Measurements from ENCODE around the gene SRSF2.
"Not testable (repeated sequence)": the region's sequence is repeated elsewhere in the genome, so short reads cannot be mapped to it uniquely, and the experiment has no call there.

SRSF2 gene

GRCh38 chr17:76720941-76721340 lies 16.2 kb downstream of the SRSF2 start:
- no peak for DNase-seq (ENCODE audit: low spot score)

- no peak for DNase-seq (ENCODE audit: low spot score)
Observed at GRCh38 chr17:76720211-76720610, 16.9 kb downstream of the SRSF2 start.

GRCh38 chr17:76718516-76718915 lies 18.6 kb downstream of the SRSF2 start:
- no peak for DNase-seq (ENCODE audit: low spot score)

- no peak for DNase-seq (ENCODE audit: low spot score)
Observed at GRCh38 chr17:76716839-76717215, 20.3 kb downstream of the SRSF2 start.

- DNase-seq (ENCODE audit: low spot score), result no peak
Observed at GRCh38 chr17:76716146-76716838, 20.8 kb downstream of the SRSF2 start.

- DNase-seq (ENCODE audit: low spot score), result no peak
Observed at GRCh38 chr17:76715496-76715830, 21.7 kb downstream of the SRSF2 start.

GRCh38 chr17:76714822-76715495 lies 22.2 kb downstream of the SRSF2 start:
- DNase-seq (ENCODE audit: low spot score), result no peak

- no peak for DNase-seq (ENCODE audit: low spot score)
Observed at GRCh38 chr17:76714336-76714735, 22.8 kb downstream of the SRSF2 start.

GRCh38 chr17:76713765-76714164 lies 23.4 kb downstream of the SRSF2 start:
- no peak for DNase-seq (ENCODE audit: low spot score)

- DNase-seq (ENCODE audit: low spot score), result not testable (repeated sequence)
Observed at GRCh38 chr17:76712321-76712720, 24.8 kb downstream of the SRSF2 start.

- DNase-seq (ENCODE audit: low spot score), result peak; percentile 70
Observed at GRCh38 chr17:76710863-76711611, 26.1 kb downstream of the SRSF2 start, which contains the start of gene MXRA7. Gene MXRA7, minus strand, starts transcription at chr17:76710965. Its CDS starts 19 bp downstream, at chr17:76710946.

GRCh38 chr17:76709951-76710862 lies 26.9 kb downstream of the SRSF2 start:
- not testable (repeated sequence) for DNase-seq (ENCODE audit: low spot score)

GRCh38 chr17:76709077-76709950 lies 27.8 kb downstream of the SRSF2 start:
- DNase-seq (ENCODE audit: low spot score), result peak; percentile 70

GRCh38 chr17:76707985-76708807 lies 28.9 kb downstream of the SRSF2 start:
- peak; percentile 80 for DNase-seq (ENCODE audit: low spot score)

GRCh38 chr17:76706817-76707216 lies 30.3 kb downstream of the SRSF2 start:
- no peak for DNase-seq (ENCODE audit: low spot score)

GRCh38 chr17:76704805-76705204 lies 32.3 kb downstream of the SRSF2 start:
- no peak for DNase-seq (ENCODE audit: low spot score)

GRCh38 chr17:76702941-76703637 lies 34.0 kb downstream of the SRSF2 start:
- no peak for DNase-seq (ENCODE audit: low spot score)

GRCh38 chr17:76702076-76702475 lies 35.1 kb downstream of the SRSF2 start:
- no peak for DNase-seq (ENCODE audit: low spot score)

GRCh38 chr17:76701471-76701967 lies 35.6 kb downstream of the SRSF2 start:
- no peak for DNase-seq (ENCODE audit: low spot score)
